ENCODE results near the gene ZNF12.

DNA sequence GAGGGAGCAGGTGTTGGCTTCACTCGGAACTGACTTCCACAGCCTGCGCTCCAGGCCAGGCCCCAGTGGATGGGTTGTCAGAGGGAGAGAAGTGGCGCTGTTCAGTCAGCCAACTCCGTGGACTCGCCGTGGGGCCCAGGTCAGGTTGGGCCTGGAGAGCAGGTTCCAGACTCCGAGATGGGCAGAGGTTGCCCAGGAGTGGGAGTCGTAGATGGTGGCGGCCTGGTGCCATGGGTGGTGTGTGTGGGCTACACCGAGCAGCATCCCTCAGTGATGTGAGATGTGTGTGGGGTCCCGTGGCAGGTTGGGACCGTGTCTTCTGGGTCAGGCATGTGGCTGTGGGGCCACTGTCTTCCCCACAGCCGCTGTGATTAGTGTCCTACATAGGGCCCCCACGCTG lies 59.2 kb downstream of the ZNF12 start:
- no peak for TF ChIP-seq POLR2A (IDR thresholded peaks at IDR 0.05)
- TF ChIP-seq EP300 (IDR thresholded peaks at IDR 0.05) = no peak

All from stomach (tissue), 4 donors.